Muscle of back (tissue), 11 donors: Measurements from ENCODE around the gene CCNYL1. TPM values are rescaled to one million over a fixed set of nuclear protein-coding genes. Genes with fewer than 3 reads are reported as not detected.

Experiments used
- DNase-seq, 3 donors: peaks; one replicate each; pipeline versions ENCODE4 v3.0.0 to v3.0.0-alpha.2; 2013
- polyA plus RNA-seq, 10 donors: library from polyadenylated mRNA; unstranded; fragments of 120-200 nt; gene quantifications; one replicate each; pipeline ENCODE4 v1.2.1, GENCODE V29; 2013; ENCODE audit not compliant: insufficient read length in 10 of 10

Gene CCNYL1
- polyA plus RNA-seq, 10 donors, result 9.0 to 17.0 (median 12.2) TPM

DNA sequence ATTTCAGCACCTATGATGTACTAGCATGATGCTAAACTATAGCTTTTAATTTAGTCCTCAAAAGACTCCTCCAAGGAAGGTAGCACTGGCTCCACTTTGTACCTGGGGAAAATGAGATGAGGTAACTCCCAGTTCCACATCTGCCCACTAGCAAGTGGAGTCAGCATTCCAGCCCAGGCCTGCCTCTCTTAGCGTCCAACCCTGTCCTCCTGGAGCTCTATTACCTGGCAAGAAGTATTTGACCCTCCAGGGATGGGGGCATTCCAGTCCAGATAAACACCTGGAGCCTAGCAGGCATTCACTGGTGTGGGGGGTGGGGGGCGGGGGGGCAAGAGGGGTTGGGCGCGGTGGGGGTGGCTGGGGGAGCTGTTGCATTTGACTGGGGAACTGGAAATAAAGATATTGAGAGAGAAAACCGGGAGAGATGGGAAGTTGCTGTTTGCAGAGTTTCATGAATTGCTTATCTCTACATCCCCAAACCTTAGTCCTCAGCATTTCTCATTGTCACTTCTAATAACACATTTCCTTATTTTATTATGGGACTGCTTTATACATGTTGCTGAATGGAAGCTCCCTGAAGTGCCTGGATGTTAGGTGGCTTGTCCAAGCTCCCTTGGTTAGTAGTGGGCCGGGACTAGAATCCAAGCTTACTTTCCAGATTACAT, 80.3 kb downstream of the CCNYL1 start:
- DNase-seq, result no peak

DNA sequence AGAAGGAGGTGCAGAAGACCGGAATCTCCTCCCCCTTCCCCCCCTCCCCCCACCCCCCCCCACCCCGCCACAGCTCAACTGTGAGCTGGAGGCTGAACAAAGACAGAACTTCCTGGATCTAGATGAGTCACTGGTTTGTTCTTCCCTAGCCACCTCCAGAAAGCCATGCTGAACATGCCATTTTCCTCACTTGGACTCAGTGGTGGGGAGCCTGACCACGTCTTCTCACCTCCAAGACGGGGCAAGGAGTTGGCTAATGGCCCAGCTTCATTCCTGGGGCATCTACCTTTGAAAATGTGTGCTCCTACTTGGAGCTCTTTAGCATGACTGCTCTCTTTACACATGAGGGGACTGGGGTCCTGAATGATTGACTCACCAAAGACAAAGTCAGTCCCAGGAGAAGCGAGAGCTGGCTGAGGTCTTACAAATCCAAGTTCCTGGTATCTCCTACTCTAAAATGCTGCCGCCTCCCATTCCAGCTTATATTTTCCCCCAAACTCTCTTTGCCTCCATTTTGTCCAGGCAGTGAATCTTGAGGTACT, 80.9 kb downstream of the CCNYL1 start:
- peak in 2 of 3 donors; percentile 11 to 25 for DNase-seq

DNA sequence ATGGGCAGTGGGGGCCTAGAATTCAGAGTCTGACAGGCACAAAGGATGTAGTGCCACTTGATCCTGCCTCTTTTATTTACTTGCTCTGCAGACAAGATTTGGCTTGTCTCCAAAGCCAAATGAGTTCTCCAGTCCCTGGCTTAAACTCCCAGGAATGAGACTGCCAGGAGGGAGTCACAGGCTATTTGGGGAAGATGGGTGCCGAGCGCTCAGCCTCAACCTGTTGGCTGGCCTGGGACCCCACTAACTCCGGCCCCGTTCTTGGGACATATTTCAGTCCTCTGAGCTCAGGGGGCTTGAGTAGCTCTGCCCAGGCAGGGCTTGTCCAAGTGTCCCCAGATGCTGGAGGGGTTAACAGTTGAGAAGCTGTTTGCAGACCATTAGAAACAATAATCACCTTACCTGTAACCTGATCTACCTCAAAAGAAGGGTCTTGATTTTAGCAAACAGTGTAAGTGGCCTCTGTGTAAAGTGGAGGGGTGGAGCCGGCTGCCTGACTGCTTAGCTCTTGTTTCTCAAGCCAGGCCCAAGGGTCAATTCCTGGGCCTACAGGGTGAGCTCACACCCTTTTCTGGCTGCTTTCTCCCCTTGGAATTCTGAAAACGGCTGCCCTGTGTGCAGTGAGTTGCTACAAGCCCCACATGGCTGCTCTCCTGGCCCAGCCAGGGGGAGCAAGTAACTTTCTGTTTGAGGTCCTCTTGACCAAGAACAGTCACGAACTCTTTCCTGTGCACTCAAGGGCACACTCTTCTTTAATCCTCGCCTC, 85.3 kb downstream of the CCNYL1 start:
- peak in 1 of 3 donors; percentile 15 for DNase-seq

DNA sequence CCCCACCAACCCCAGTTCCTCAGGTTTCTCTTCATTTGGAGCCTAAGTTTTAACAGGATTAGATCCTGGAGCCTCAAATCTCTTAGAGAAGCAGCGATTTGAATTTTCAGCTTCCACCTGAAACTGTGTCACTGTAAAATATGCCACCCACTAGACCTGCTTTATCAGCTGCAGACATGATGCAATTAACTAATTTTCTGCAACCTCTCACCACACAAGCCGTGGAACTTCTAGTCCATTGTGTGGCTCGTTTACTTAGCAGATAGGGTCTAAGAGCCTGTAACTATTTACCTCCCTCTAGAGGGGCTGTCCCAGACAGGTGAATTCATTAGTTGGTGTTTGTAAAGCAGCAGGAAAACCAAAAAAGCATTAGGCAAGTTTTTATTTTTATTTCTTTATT, 89.8 kb downstream of the CCNYL1 start:
- DNase-seq, result no peak

DNA sequence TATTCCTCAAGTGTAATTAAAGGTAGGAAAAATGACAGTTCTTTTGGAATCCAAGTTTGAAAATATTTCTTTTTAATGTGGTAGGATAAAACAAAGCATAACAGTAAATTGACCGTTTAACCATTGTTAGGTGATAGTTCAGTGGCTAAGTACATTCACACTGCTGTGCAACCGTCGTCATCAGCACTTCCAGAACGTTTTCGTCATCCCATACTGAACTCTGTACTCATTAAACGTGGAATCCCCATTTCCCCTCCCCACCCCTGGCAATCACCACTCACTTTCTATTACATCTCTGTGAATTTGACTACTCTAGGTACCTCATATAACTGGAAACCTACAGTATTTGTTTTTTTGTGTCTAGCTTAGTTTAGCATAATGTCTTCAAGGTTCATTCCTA, 91.2 kb downstream of the CCNYL1 start:
- DNase-seq, result no peak

Other genes starting within 250 kb of the CCNYL1 start
- gene CREB1, start 181.7 kb upstream of the CCNYL1 start, polyA plus RNA-seq, result 10 to 100 TPM; 22.9 to 48.4 (median 36.2) TPM
- gene METTL21A, start 86.2 kb upstream of the CCNYL1 start, polyA plus RNA-seq, result 10 to 100 TPM; 14.4 to 21.8 (median 17.1) TPM
- 1 to 10 TPM; 1.3 to 1.9 (median 1.5) TPM for gene FZD5, start 58.3 kb downstream of the CCNYL1 start, polyA plus RNA-seq